GM12865 (cell line): ENCODE data around the gene SERPINE1.

Experiments
- DNase-seq: peaks from one replicate; pipeline ENCODE4 v3.0.0; 2010; ENCODE audit warnings: low read depth
- H3K4me3 ChIP-seq: 2 replicates; pipeline ENCODE4 v1.5.1; 2011; ENCODE audit warnings: mild to moderate bottlenecking, low read depth, low read length, control low read depth
- TF ChIP-seq, protein P1 (sequence below): IDR thresholded peaks from 2 replicates; pipeline ENCODE4 v1.5.1; 2011; ENCODE audit warnings: low read length, control low read depth, low read depth, inconsistent platforms; ENCODE audit not compliant: insufficient read depth; ENCODE audit errors: missing control alignments

The SERPINE1 gene

DNA sequence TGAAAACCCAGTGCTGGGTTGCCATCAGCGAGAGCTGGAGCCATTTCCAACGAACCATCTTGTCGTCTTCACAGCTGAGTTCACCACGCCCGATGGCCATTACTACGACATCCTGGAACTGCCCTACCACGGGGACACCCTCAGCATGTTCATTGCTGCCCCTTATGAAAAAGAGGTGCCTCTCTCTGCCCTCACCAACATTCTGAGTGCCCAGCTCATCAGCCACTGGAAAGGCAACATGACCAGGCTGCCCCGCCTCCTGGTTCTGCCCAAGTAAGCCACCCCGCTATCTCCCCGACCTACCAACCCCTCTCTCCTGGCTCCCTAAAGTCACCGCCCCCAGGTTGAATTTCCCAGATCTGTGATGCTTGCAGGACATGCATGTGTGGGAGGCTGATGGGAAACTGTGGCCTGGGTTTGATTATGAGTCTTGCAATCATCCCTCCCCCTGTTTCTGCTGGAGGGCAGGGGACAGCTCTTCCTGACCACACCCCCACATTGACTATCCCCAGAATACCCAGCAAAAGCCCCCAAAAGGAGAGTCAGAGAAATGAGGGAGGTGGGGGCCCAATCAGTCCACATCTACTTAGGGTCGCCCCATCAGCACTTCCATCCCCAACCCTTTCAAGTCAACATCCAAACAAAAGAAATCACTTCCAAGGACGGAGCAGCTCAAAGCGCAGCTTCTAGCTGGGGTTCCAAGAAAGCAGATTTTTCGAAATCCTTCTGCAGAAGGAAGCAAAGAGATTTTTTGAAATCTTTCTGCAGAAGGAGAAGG lies 6.9 kb downstream of the SERPINE1 start:
- no peak for DNase-seq
- H3K4me3 ChIP-seq, result no peak overlapping the region
- TF ChIP-seq, protein P1, sequence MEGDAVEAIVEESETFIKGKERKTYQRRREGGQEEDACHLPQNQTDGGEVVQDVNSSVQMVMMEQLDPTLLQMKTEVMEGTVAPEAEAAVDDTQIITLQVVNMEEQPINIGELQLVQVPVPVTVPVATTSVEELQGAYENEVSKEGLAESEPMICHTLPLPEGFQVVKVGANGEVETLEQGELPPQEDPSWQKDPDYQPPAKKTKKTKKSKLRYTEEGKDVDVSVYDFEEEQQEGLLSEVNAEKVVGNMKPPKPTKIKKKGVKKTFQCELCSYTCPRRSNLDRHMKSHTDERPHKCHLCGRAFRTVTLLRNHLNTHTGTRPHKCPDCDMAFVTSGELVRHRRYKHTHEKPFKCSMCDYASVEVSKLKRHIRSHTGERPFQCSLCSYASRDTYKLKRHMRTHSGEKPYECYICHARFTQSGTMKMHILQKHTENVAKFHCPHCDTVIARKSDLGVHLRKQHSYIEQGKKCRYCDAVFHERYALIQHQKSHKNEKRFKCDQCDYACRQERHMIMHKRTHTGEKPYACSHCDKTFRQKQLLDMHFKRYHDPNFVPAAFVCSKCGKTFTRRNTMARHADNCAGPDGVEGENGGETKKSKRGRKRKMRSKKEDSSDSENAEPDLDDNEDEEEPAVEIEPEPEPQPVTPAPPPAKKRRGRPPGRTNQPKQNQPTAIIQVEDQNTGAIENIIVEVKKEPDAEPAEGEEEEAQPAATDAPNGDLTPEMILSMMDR, result no peak

DNA sequence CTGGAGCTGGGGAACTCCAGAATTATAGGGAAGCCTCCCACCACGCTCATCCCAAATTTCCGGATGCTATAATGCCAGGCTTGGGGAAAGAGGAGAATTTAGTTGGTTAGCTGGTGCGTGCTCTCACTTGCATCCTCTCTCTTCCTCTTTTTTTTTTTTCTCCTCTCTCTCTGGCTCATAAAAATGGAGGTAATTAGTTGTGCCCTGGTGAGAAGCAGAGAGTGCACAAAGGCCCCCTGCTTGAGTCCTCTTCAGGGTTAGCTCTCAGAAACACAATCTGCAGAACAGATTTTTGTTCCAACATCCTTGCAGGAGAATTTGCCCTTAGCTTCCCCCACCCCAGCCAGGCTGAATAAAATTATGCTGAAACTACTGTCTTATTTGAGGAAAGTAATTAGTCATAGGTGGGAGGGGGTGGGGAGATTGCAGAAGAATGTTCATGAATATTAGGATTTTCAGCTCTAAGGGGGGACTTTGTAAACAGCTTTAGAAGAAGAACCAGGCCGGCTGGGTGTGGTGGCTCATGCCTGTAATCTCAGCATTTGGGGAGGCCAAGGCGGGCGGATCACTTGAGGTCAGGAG lies 7.6 kb downstream of the SERPINE1 start:
- DNase-seq, result no peak
- TF ChIP-seq, protein P1, result no peak
- no peak overlapping the region for H3K4me3 ChIP-seq

DNA sequence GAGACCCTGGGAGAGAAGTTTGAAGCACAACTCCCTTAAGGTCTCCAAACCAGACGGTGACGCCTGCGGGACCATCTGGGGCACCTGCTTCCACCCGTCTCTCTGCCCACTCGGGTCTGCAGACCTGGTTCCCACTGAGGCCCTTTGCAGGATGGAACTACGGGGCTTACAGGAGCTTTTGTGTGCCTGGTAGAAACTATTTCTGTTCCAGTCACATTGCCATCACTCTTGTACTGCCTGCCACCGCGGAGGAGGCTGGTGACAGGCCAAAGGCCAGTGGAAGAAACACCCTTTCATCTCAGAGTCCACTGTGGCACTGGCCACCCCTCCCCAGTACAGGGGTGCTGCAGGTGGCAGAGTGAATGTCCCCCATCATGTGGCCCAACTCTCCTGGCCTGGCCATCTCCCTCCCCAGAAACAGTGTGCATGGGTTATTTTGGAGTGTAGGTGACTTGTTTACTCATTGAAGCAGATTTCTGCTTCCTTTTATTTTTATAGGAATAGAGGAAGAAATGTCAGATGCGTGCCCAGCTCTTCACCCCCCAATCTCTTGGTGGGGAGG lies 10.8 kb downstream of the SERPINE1 start:
- TF ChIP-seq, protein P1, result no peak
- DNase-seq, result no peak
- 0 out of 2 replicates have a peak overlapping the region, but pooled peaks have one; percentile 45 for H3K4me3 ChIP-seq

DNA sequence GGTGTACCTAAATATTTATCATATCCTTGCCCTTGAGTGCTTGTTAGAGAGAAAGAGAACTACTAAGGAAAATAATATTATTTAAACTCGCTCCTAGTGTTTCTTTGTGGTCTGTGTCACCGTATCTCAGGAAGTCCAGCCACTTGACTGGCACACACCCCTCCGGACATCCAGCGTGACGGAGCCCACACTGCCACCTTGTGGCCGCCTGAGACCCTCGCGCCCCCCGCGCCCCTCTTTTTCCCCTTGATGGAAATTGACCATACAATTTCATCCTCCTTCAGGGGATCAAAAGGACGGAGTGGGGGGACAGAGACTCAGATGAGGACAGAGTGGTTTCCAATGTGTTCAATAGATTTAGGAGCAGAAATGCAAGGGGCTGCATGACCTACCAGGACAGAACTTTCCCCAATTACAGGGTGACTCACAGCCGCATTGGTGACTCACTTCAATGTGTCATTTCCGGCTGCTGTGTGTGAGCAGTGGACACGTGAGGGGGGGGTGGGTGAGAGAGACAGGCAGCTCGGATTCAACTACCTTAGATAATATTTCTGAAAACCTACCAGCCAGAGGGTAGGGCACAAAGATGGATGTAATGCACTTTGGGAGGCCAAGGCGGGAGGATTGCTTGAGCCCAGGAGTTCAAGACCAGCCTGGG lies 11.4 kb downstream of the SERPINE1 start:
- DNase-seq, result peak; percentile 90
- TF ChIP-seq, protein P1, result peak; percentile 76
- peak overlapping the region; percentile 45 for H3K4me3 ChIP-seq

DNA sequence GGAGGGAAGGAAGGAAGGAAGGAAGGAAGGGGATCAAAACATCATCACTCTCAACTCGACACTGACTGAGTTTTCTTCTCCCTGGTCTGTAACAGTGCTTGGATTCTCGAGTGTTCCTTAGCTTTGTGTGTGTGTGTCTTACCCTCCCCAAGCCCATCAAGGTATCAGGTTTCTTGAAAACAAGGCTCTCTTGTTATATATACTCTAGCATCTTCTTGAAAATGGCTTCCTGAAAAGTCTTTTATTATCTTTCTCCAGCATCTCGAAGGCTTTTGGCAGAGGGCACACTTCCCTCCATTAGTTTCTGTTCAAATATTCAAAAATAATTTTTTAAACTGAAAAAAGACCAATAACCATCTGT lies 13.4 kb downstream of the SERPINE1 start:
- TF ChIP-seq, protein P1, result no peak
- no peak for DNase-seq

DNA sequence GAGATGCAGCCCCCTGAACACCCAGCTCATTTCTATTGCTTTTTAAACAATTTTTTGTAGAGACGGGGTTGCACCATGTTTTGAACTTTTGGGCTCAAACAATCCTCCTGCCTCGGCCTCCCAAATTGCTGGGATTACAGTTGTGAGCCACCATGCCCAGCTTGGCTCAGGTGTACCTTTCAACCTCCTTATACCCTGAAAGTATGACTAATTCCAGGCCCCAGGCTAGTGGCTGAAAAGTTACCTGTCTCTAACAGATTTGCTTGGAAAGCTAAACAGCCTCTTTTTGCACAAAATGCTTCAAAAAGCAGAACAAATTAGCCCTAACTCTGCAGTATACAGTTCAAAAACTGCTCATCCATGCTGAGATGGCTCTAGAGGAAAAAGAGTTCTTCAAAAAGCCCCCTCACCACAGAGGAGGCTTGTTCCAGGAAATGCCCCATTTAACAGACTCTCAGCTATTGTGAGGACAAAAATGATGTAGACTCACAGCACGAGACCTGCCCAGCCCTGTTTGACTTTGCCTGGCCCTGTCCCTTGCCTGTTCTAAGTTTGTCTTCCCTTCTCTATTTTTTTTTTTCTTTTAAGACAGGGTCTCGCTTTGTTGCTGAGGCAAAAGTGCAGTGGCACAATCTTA lies 14.0 kb downstream of the SERPINE1 start:
- no peak for DNase-seq
- no peak overlapping the region for H3K4me3 ChIP-seq
- TF ChIP-seq, protein P1, result no peak

More for the DNA sequence above, 13.4 kb downstream of the SERPINE1 start:
- H3K4me3 ChIP-seq, result no peak overlapping the region
